SK-N-MC (cell line): ENCODE results near the gene SHC4.

ENCODE experiments used
- DNase-seq: peaks from one replicate; pipeline ENCODE4 v3.0.0-alpha.2; 2011; ENCODE audit warnings: low read depth, low spot score
- H3K27ac ChIP-seq: fragments of 200-600 bp; sonication (generic); 2 replicates; pipeline ENCODE4 v1.5.1; 2016; ENCODE audit warnings: mixed run types
- H3K36me3 ChIP-seq: fragments of 200-600 bp; sonication (generic); 2 replicates; pipeline ENCODE4 v1.6.1; 2017; ENCODE audit warnings: antibody characterized with exemption, low read length, mixed read lengths; ENCODE audit not compliant: insufficient read depth
- H3K4me3 ChIP-seq: fragments of 200-600 bp; sonication (generic); 2 replicates; pipeline ENCODE4 v1.5.1; 2016
- H3K9ac ChIP-seq: fragments of 200-600 bp; sonication (generic); 2 replicates; pipeline ENCODE4 v1.8.0; 2017; ENCODE audit warnings: mixed run types, mixed read lengths; ENCODE audit not compliant: insufficient read length
- H3K9me3 ChIP-seq: fragments of 200-600 bp; sonication (generic); 2 replicates; pipeline ENCODE4 v1.6.1; 2017; ENCODE audit warnings: low read depth, mild to moderate bottlenecking, antibody characterized with exemption, low read length, moderate library complexity, mixed read lengths
- EZH2 ChIP-seq: fragments of 200-600 bp; sonication (generic); IDR thresholded peaks from one replicate; pipeline ENCODE4 v1.6.1; 2017; ENCODE audit warnings: antibody characterized with exemption
- FOXP2 ChIP-seq: optimal IDR thresholded peaks from 2 replicates; pipeline ENCODE3; 2011; ENCODE audit warnings: mild to moderate bottlenecking, moderate library complexity; ENCODE audit not compliant: insufficient read depth; ENCODE audit errors: extremely low read length, control extremely low read depth
- POLR2AphosphoS5 ChIP-seq: IDR thresholded peaks from 2 replicates; pipeline ENCODE4 v1.6.1; 2012; ENCODE audit warnings: mild to moderate bottlenecking, low read depth, low read length, borderline replicate concordance

Gene SHC4

DNA sequence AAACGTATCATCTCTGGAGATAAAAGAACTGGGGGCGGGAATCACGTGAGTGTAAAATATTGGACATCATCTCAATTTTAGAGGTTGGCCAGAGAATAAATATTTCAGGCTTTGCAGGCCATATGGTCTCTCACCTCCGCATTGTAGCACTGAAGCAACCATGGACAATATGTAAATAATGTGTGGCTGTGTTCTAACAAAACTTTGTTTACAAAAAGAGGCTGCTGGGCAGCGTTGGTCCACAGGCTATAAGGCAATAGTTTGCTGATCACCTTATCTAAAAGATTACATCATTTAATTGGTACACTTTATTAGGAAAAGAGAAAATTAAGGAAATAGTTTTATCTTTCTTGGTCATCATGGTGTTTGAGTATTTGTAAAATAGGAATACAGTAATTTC, 22.5 kb upstream of the SHC4 start:
- Histone ChIP-seq H3K4me3 (no peak overlapping the region), H3K9ac (no peak overlapping the region), H3K27ac (no peak overlapping the region), H3K36me3 (peaks cover 2% of the 10 kb centered on the region; the same call in 1 of the 2 replicates), H3K9me3 (no peaks in the 10 kb centered on the region)
- no peak for DNase-seq
- TF ChIP-seq EZH2 (no peak), FOXP2 (no peak), POLR2AphosphoS5 (no peak)

DNA sequence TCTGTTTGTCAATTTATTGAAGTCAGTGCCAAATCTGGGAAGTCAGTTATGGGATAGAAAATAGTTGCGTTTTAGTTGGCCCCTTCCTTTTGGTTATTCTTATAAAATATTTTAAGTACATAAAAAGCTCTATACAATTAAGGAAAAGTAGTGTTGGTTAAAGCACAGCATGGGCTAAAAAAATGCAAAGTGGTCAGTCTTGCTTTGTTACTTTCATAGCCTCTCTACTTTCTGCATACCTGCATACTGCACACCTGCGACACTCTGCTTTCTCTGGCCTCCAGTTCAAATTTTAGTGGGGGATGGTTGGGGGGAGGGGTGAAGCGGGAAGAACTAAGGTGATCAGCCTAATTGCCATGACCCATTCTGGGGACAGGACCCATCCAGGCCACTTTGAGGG, 21.8 kb upstream of the SHC4 start:
- H3K9me3 ChIP-seq, result no peaks in the 10 kb centered on the region
- no peak overlapping the region for H3K4me3 ChIP-seq
- no peaks in the 10 kb centered on the region for H3K36me3 ChIP-seq
- H3K9ac ChIP-seq, result no peak overlapping the region
- H3K27ac ChIP-seq, result no peak overlapping the region
- no peak for DNase-seq
- TF ChIP-seq POLR2AphosphoS5 (no peak), FOXP2 (no peak), EZH2 (no peak)

DNA sequence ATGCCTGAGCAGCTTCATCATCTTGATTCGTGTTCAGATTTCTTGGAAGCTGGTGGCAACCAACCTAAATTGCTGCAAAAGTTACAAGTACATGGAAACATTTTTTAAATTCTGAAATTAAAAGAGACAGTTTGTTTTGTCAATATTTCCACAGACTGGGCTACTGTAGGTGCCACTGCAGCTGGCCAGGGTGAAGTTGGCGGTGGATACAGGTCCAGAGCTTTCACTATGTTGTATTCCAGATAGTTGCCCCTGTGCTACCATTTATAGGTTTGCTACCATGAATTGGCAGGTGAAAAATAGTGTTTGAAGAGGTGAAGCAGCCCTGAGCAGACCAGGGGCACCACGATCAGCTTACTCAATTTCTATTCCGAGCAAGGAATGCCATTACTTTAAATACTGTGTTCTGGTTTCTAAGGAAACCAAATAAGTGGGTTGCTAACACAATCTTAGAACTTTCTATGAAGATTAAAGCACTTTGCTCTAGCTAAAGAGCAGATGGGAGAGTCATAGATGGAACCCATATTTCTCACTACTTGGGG, 21.2 kb upstream of the SHC4 start:
- Histone ChIP-seq H3K9ac (no peak overlapping the region), H3K36me3 (no peaks in the 10 kb centered on the region), H3K4me3 (no peak overlapping the region), H3K27ac (no peak overlapping the region), H3K9me3 (no peaks in the 10 kb centered on the region)
- DNase-seq, result no peak
- no peak for TF ChIP-seq POLR2AphosphoS5
- TF ChIP-seq FOXP2, result no peak
- no peak for TF ChIP-seq EZH2

DNA sequence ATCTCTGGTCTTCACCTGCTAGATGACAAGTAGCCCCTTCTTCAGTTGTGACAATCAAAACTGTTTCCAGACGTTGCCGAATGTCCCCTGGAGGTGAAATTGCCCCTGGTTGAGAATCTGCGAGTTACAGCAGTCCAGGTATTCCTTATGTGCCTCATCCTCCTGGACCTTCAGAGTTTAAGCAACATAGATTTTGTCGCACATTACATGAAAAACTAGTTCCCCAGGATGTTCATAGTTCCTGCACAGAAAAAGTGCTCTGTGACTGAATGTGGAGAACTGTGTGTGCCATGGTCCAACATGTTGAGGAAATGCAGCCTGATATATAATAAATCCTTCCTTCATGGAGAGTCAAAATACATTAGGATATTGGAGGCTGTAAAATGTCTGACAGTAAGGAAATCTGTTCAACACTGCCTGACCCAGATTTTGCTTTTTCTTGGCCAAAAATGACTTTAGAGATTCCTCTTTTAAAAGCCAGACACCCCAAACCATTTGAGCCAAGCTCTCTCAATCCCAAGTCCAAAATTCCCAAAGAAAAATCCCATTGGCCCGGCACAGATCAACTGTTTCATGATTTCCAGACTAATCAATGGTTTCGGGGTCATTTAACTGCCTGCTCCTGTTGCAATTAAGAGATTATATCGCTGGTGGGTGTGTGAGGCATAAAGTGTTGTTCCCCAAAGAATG, 20.4 kb upstream of the SHC4 start:
- DNase-seq, result no peak
- Histone ChIP-seq H3K9ac (no peak overlapping the region), H3K27ac (no peak overlapping the region), H3K9me3 (no peaks in the 10 kb centered on the region), H3K4me3 (no peak overlapping the region), H3K36me3 (no peaks in the 10 kb centered on the region)
- TF ChIP-seq FOXP2 (no peak), EZH2 (no peak), POLR2AphosphoS5 (no peak)

DNA sequence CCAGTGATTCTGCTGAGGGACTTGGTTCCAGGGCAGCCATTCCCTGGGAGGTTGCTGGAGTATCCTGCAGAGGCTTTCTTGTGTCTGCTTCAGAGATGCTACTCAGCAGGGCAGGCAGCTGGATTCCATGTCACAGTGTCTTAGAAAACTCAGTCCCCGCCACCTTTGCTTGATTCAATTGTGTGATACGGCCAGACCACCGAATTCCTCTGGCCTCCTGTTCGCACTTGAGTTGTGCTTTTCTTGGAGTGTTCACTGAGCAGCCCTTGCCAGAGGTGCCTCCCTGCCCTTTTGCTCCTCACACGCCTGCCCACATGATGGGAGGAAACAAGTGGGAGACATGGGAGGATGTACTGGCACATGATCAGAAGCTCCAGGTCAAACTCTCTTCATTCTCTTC, 19.6 kb upstream of the SHC4 start:
- TF ChIP-seq POLR2AphosphoS5 (no peak), EZH2 (no peak), FOXP2 (no peak)
- H3K36me3 ChIP-seq, result no peaks in the 10 kb centered on the region
- H3K9me3 ChIP-seq, result no peaks in the 10 kb centered on the region
- H3K4me3 ChIP-seq, result no peak overlapping the region
- no peak overlapping the region for H3K27ac ChIP-seq
- DNase-seq, result no peak
- no peak overlapping the region for H3K9ac ChIP-seq

DNA sequence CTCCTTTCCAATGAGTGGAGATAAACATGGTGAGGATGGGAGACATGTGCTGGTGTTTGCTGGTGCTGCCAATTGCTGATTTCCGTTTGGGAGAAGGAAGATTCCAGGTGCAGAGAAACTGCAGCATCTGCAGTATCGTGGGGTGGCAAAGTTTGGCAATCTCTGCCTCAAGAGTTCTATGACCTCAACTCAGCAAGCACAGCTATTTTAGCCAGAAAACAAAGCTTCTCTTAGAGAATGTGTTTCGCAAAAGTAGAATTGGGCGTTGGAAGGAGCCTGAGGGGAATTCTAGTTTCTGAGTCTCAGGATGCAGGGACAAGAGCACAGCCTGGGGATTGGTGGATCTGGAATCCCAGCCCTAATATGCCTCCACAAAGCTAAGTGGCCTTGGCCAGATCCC, 18.2 kb upstream of the SHC4 start:
- no peak for DNase-seq
- H3K27ac ChIP-seq, result no peak overlapping the region
- no peak overlapping the region for H3K4me3 ChIP-seq
- no peaks in the 10 kb centered on the region for H3K36me3 ChIP-seq
- H3K9ac ChIP-seq, result no peak overlapping the region
- no peaks in the 10 kb centered on the region for H3K9me3 ChIP-seq
- no peak for TF ChIP-seq POLR2AphosphoS5
- no peak for TF ChIP-seq FOXP2
- TF ChIP-seq EZH2, result no peak

DNA sequence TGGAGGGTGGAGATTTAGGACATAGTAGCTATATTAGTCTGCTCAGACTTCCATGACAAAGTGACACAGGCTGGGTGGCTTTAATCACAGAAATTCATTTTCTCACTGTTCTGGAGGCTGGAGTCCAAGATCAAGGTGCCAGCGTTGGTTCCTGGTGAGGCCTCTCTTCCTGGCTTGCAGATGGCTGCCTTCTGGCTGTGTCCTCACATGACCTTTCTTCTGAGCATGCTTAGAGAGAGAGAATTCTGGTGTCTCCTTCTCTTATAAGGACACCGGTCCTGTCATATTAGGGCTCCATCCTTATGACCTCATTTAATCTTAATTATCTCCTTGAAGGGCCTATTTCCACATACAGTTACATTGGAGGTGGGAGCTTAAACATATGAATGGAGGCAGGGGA, 14.9 kb upstream of the SHC4 start:
- no peak for DNase-seq
- TF ChIP-seq POLR2AphosphoS5 (no peak), EZH2 (no peak), FOXP2 (no peak)
- no peak overlapping the region for H3K4me3 ChIP-seq
- no peaks in the 10 kb centered on the region for H3K36me3 ChIP-seq
- H3K9ac ChIP-seq, result no peak overlapping the region
- no peaks in the 10 kb centered on the region for H3K9me3 ChIP-seq
- no peak overlapping the region for H3K27ac ChIP-seq

DNA sequence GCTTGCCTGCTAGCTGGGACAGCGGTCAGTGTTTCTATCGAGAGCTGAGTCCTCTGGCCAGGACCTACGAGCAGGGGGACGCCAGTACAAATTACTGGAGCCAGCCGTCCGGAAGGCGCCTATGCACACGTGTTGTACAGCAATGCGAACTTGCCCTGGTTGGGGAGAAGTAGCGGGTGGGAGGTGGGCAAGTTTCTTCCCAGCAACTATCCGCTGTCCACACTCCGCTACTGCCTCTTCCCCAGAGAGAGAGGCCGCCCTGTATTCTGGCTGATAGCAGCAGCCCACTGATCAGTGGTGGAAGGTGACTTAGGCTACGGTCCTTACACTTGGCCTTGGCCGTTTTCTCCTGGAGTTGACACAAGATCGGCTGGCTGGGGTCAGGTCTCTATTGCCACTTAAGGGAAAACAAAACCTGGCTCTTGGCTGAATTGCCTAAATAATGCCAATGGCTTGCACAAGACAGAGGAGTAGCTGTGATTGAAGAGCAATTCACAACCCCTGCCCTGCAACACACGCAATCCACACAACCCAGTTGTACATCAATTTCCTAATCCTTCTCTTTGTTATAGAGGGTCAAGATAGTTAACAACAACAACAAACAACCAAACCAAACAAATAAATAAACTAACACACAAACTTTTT, 12.8 kb upstream of the SHC4 start:
- TF ChIP-seq FOXP2 (no peak), EZH2 (no peak)
- Histone ChIP-seq H3K9ac (peak overlapping the region; percentile 85), H3K27ac (no peak overlapping the region), H3K4me3 (peak overlapping the region; percentile 87; the same call in 1 of the 2 replicates), H3K9me3 (no peaks in the 10 kb centered on the region), H3K36me3 (no peaks in the 10 kb centered on the region)
- no peak for DNase-seq

DNA sequence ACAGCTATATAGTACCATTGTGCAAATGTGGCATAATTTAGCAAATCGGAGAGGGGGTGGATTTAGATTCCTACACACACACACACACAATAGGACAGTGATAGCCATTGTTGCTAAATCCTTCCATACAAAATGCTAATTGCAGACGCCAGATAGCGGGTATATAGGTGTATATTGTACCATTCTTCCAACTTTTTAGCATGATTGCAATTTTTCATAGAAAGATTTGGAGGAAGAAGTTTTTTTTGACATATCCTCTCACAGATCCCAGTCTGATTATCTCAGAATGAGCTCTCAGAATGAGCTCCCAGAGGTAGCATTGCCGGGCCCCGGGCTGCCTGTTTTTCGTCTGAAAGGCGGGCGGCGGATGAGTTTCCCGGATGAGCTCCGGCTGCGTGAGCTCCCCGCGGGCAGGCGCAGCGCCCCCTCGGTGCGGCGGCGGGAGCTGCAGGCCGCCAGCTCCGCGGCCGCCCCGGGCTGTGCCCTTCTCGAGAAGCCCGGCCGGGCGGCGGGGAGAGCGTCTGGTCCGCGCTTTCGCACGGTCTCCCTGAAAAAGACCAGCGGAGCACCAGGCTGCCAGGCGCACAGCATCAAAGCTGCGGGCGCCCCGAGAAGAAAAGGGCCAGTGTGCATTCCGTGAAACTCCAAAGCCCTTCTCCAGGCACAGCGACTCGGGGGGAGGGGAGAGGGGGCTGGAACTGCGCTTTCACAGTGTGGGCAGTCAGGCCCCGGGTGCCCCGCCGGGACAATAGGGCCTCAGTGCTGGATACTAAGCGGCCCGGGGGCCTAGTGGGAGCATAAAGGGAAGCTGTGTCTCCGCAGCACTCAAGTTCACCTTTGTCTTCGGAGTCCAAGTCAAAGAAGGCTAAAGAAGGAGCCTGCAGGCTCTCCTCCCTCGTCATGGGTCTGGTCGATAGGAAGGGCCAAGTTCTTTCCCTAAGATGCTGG, 12.0 kb upstream of the SHC4 start:
- Histone ChIP-seq H3K9ac (peak overlapping the region; percentile 85), H3K4me3 (peak overlapping the region; percentile 87), H3K36me3 (no peaks in the 10 kb centered on the region), H3K27ac (no peak overlapping the region; the same call in 1 of the 2 replicates), H3K9me3 (no peaks in the 10 kb centered on the region)
- peak; percentile 24 for DNase-seq
- TF ChIP-seq POLR2AphosphoS5 (peak; percentile 24; the same call in 1 of the 2 replicates), EZH2 (no peak)
